H1 (cell line): ENCODE data around the gene TDRD9. TPM values are rescaled to one million over a fixed set of nuclear protein-coding genes. Genes with fewer than 3 reads are reported as not detected.

Experiments
- CTCF ChIA-PET: fragments of 300-600 bp; sonication (Branson Sonifier 250); formaldehyde crosslinking; loops from one replicate; lab custom pipeline; 2021; ENCODE audit not compliant: partially characterized antibody; lab: Charles Lee
- POLR2A ChIA-PET: fragments of 300-600 bp; sonication (Branson Sonifier 250); formaldehyde crosslinking; loops from one replicate; lab custom pipeline; 2021; ENCODE audit warnings: inconsistent platforms; ENCODE audit not compliant: partially characterized antibody; lab: Charles Lee
- DNase-seq, 2 experiments: peaks; one replicate each; pipeline versions ENCODE4 v3.0.0 to v3.0.0-alpha.2; 2010 to 2022; ENCODE audit warnings: low spot score in 2 of 2, low read depth in 1 of 2, mixed read lengths in 1 of 2
- FAIRE-seq: peaks from 2 replicates; lab custom pipeline; 2011; peaks lifted over from hg19 to GRCh38; lab: Jason Lieb, UNC
- H2AFZ ChIP-seq: 2 replicates; pipeline ENCODE4 v1.8.1; 2012; ENCODE audit warnings: low read length, inconsistent platforms
- H2AK5ac ChIP-seq: 2 replicates; pipeline ENCODE4 v1.6.1; 2013; ENCODE audit warnings: low read depth, low read length
- H2BK120ac ChIP-seq: replicated peaks from 2 replicates; pipeline ENCODE3; 2013; ENCODE audit warnings: low read depth, low read length, inconsistent platforms
- H2BK12ac ChIP-seq: 2 replicates; pipeline ENCODE4 v1.6.1; 2013; ENCODE audit warnings: low read depth, low read length
- H2BK15ac ChIP-seq: 2 replicates; pipeline ENCODE4 v1.6.1; 2013; ENCODE audit warnings: low read length
- H2BK20ac ChIP-seq: 2 replicates; pipeline ENCODE4 v1.6.1; 2013; ENCODE audit warnings: low read length
- H2BK5ac ChIP-seq: 2 replicates; pipeline ENCODE4 v1.6.1; 2013; ENCODE audit warnings: low read depth, low read length
- H3K14ac ChIP-seq: 2 replicates; pipeline ENCODE4 v1.6.1; 2013; ENCODE audit warnings: inconsistent platforms; ENCODE audit not compliant: insufficient read length
- H3K18ac ChIP-seq: 2 replicates; pipeline ENCODE4 v1.6.1; 2013; ENCODE audit warnings: low read length; ENCODE audit errors: extremely low read depth
- H3K23ac ChIP-seq: 2 replicates; pipeline ENCODE4 v1.6.1; 2013; ENCODE audit warnings: inconsistent platforms; ENCODE audit not compliant: insufficient read length
- H3K23me2 ChIP-seq: 2 replicates; pipeline ENCODE4 v1.6.1; 2013; ENCODE audit warnings: low read depth, low read length
- H3K27ac ChIP-seq: 2 replicates; pipeline ENCODE4 v1.6.1; 2011; ENCODE audit warnings: low read depth, low read length, inconsistent platforms
- H3K27me3 ChIP-seq, 4 experiments: replicated peaks in 1 of 4; 1 replicate in 1 of 4; 2 replicates in 3 of 4; pipeline versions ENCODE4 v1.6.1 to v1.8.1; 2011 to 2013; ENCODE audit warnings: low read length in 3 of 4, mild to moderate bottlenecking in 3 of 4, inconsistent platforms in 2 of 4, mixed read lengths in 2 of 4, moderate library complexity in 1 of 4; ENCODE audit not compliant: control insufficient read depth in 3 of 4, insufficient read depth in 3 of 4; ENCODE audit errors: extremely low read depth in 1 of 4
- H3K36me3 ChIP-seq, 4 experiments: 2 replicates each; pipeline versions ENCODE4 v1.6.1 to v1.8.1; 2011 to 2013; ENCODE audit warnings: mild to moderate bottlenecking in 4 of 4, low read length in 3 of 4, moderate library complexity in 2 of 4, control low read depth in 1 of 4, inconsistent platforms in 1 of 4; ENCODE audit not compliant: insufficient read depth in 4 of 4, control insufficient read depth in 2 of 4
- H3K4ac ChIP-seq: replicated peaks from 2 replicates; pipeline ENCODE3; 2013; ENCODE audit warnings: low read length, low read depth, mixed read lengths, inconsistent platforms; ENCODE audit not compliant: insufficient read length
- H3K4me1 ChIP-seq, 4 experiments: replicated peaks in 1 of 4; 1 replicate in 1 of 4; 2 replicates in 3 of 4; pipeline versions ENCODE4 v1.6.1 to v1.8.1; 2011 to 2013; ENCODE audit warnings: low read length in 3 of 4, inconsistent platforms in 2 of 4, mixed read lengths in 1 of 4; ENCODE audit not compliant: insufficient read depth in 4 of 4, control insufficient read depth in 3 of 4
- H3K4me2 ChIP-seq, 2 experiments: 2 replicates each; pipeline versions ENCODE4 v1.6.1 to v1.8.1; 2011 to 2013; ENCODE audit warnings: low read depth in 2 of 2, low read length in 2 of 2, control low read depth in 1 of 2, inconsistent platforms in 1 of 2, mild to moderate bottlenecking in 1 of 2; ENCODE audit not compliant: insufficient read depth in 1 of 2
- H3K4me3 ChIP-seq, 4 experiments: fragments of 200-600, 300-600 bp in 1 of 4; sonication (generic), shearing (Covaris generic), sonication (Bioruptor Twin) in 1 of 4; 2 replicates each; pipeline versions ENCODE4 v1.5.1 to v1.8.1; 2011 to 2016; ENCODE audit warnings: low read length in 4 of 4, low read depth in 3 of 4, control low read depth in 2 of 4, inconsistent platforms in 2 of 4, mild to moderate bottlenecking in 2 of 4, mixed read lengths in 1 of 4, moderate library complexity in 1 of 4; ENCODE audit not compliant: insufficient read depth in 2 of 4; ENCODE audit errors: extremely low read depth in 1 of 4
- H3K56ac ChIP-seq: replicated peaks from 2 replicates; pipeline ENCODE3; 2013; ENCODE audit warnings: low read depth, mild to moderate bottlenecking, mixed read lengths, low read length, inconsistent platforms; ENCODE audit not compliant: insufficient read length
- H3K79me1 ChIP-seq: 2 replicates; pipeline ENCODE4 v1.6.1; 2013; ENCODE audit warnings: low read depth, low read length, control low read depth
- H3K79me2 ChIP-seq, 2 experiments: 2 replicates each; pipeline versions ENCODE4 v1.6.1 to v1.8.1; 2012 to 2013; ENCODE audit warnings: low read length in 2 of 2, mild to moderate bottlenecking in 2 of 2, inconsistent platforms in 1 of 2; ENCODE audit not compliant: insufficient read depth in 2 of 2, control insufficient read depth in 1 of 2
- H3K9ac ChIP-seq, 4 experiments: replicated peaks in 1 of 4; 1 replicate in 1 of 4; 2 replicates in 3 of 4; pipeline versions ENCODE4 v1.6.1 to v1.8.1; 2011 to 2013; ENCODE audit warnings: low read depth in 3 of 4, low read length in 3 of 4, control low read depth in 2 of 4, mild to moderate bottlenecking in 2 of 4, moderate library complexity in 2 of 4, inconsistent platforms in 1 of 4; ENCODE audit errors: extremely low read depth in 1 of 4
- H3K9me3 ChIP-seq, 2 experiments: 2 replicates each; pipeline versions ENCODE4 v1.6.1 to v1.8.1; 2012 to 2013; ENCODE audit warnings: mild to moderate bottlenecking in 2 of 2, moderate library complexity in 2 of 2, control low read depth in 1 of 2, inconsistent platforms in 1 of 2, low read depth in 1 of 2, low read length in 1 of 2, mixed read lengths in 1 of 2; ENCODE audit not compliant: insufficient read depth in 2 of 2
- H4K20me1 ChIP-seq, 2 experiments: replicated peaks in 1 of 2; 2 replicates each; pipeline versions ENCODE3 to v1.8.1; 2011 to 2013; ENCODE audit warnings: inconsistent platforms in 2 of 2, low read length in 2 of 2, mild to moderate bottlenecking in 1 of 2; ENCODE audit not compliant: insufficient read depth in 2 of 2, control insufficient read depth in 1 of 2
- H4K5ac ChIP-seq: 2 replicates; pipeline ENCODE4 v1.6.1; 2013; ENCODE audit warnings: low read length, low read depth, mixed read lengths, inconsistent platforms; ENCODE audit not compliant: insufficient read length
- H4K8ac ChIP-seq: 2 replicates; pipeline ENCODE4 v1.8.0; 2013; ENCODE audit warnings: mild to moderate bottlenecking, moderate library complexity, low read length, inconsistent platforms; ENCODE audit not compliant: insufficient read depth; ENCODE audit errors: extremely low read depth
- H4K91ac ChIP-seq: replicated peaks from 2 replicates; pipeline ENCODE3; 2013; ENCODE audit warnings: low read length, mixed read lengths, inconsistent platforms; ENCODE audit not compliant: insufficient read length
- POU5F1 ChIP-seq: IDR thresholded peaks from 2 replicates; pipeline ENCODE4 v1.6.1; 2011; ENCODE audit warnings: low read depth, mild to moderate bottlenecking, low read length, moderate library complexity
- SAP30 ChIP-seq: fragments of 300-600 bp; sonication (generic); IDR thresholded peaks from 2 replicates; pipeline ENCODE4 v1.7.1; 2012; ENCODE audit warnings: low read length, moderate library complexity, mild to moderate bottlenecking, inconsistent platforms; ENCODE audit not compliant: insufficient read depth, insufficient replicate concordance
- SP4 ChIP-seq: IDR thresholded peaks from 2 replicates; pipeline ENCODE4 v1.6.1; 2012; ENCODE audit warnings: low read length, inconsistent platforms
- SUZ12 ChIP-seq: fragments of 200-600 bp; sonication (generic); IDR thresholded peaks from 2 replicates; pipeline ENCODE4 v1.6.1; 2012; ENCODE audit warnings: mild to moderate bottlenecking, inconsistent platforms, low read length, moderate library complexity, mixed read lengths
- TAF7 ChIP-seq: optimal IDR thresholded peaks from 2 replicates; pipeline ENCODE3; 2011; ENCODE audit warnings: low read depth, mild to moderate bottlenecking, inconsistent platforms, low read length, moderate library complexity, borderline replicate concordance
- WGBS, 2 experiments: shearing (Covaris generic) in 1 of 2; methylation state at CpG; one replicate each; pipeline versions ENCODE4 v1.1.6 to v1.1.7; 2013 to 2015; ENCODE audit warnings: low lambda C conversion rate in 2 of 2, mixed read lengths in 2 of 2, inconsistent platforms in 1 of 2, low coverage in 1 of 2, missing lambda C conversion rate in 1 of 2; ENCODE audit not compliant: insufficient replicate concordance in 2 of 2, insufficient coverage in 1 of 2, insufficient read length in 1 of 2; ENCODE audit errors: extremely low coverage in 1 of 2, missing lambda C conversion rate in 1 of 2; 5-methylcytosine and 5-hydroxymethylcytosine counted together
- polyA plus RNA-seq, 7 experiments: library from polyadenylated mRNA; depleted of rRNA in 3 of 7; stranded (reverse) in 5 of 7; unstranded in 2 of 7; fragments of >200 nt in 5 of 7; fragments of 200-250 nt in 2 of 7; gene quantifications; 1 replicate in 5 of 7; 2 replicates in 1 of 7; 4 replicates in 1 of 7; pipeline versions ENCODE4 v1.2.1 to v1.2.3, GENCODE V29; 2011 to 2013; ENCODE audit warnings: missing spikeins in 2 of 7, mixed read lengths in 2 of 7
- total RNA-seq: library from RNA; stranded (reverse); fragmentation: NEBNext Ultra II Directional; extraction: Animal tissue kit (Norgen Biotek cat#: 25700); gene quantifications from 2 replicates; pipeline ENCODE4 v1.2.1, GENCODE V29; 2021

TDRD9 gene
- total and polyA plus RNA-seq, 2 of the 8 experiments (the other 6 are each of a cell fraction or from before 2014, with no cell fraction given): not detected

GRCh38 chr14:103943673-103944072 lies 15.4 kb downstream of the TDRD9 start:
- H3K9me3 ChIP-seq: peaks cover 2 to 3% of the 10 kb centered on the region in 2 experiments; a peak in 2 of 4 replicates
- no peak overlapping the region for H3K4me2 ChIP-seq
- no peak overlapping the region for H3K4me3 ChIP-seq
- WGBS, 2 experiments: 78% methylated on average over 5 of the region's 5 CpGs; no CpG with 5 or more reads in 1 of the 2 experiments
- H4K5ac ChIP-seq: no peak overlapping the region
- H2BK20ac ChIP-seq: no peak overlapping the region
- H3K79me2 ChIP-seq: no peaks in the 10 kb centered on the region
- H3K36me3 ChIP-seq: no peaks in the 10 kb centered on the region
- no peak overlapping the region for H3K23ac ChIP-seq
- H3K18ac ChIP-seq: no peak overlapping the region
- POLR2A ChIA-PET: no interaction called here
- no peaks in the 10 kb centered on the region for H3K4me1 ChIP-seq
- CTCF ChIA-PET: interaction anchor here (0.9 kb wide), 1 partner anchor 135 kb away, joined by 3 read pairs; no protein-coding TSS in a partner anchor
- no peak overlapping the region for H2AFZ ChIP-seq
- FAIRE-seq (no peak), DNase-seq (no peak)
- no peak overlapping the region for H3K14ac ChIP-seq
- H3K9ac ChIP-seq: no peak overlapping the region
- H3K27me3 ChIP-seq: 0 out of 7 replicates have a peak, but pooled peaks cover 0 to 1% (median 0%) of the 10 kb centered on the region in 4 experiments
- H2BK15ac ChIP-seq: no peak overlapping the region
- no peak overlapping the region for H3K56ac ChIP-seq
- TF ChIP-seq SP4: no peak
- TF ChIP-seq TAF7: no peak
- TF ChIP-seq SAP30: no peak
- no peak for TF ChIP-seq POU5F1
- TF ChIP-seq SUZ12: no peak
- no peak overlapping the region for H4K91ac ChIP-seq
- no peaks in the 10 kb centered on the region for H3K79me1 ChIP-seq
- no peaks in the 10 kb centered on the region for H4K20me1 ChIP-seq
- H2BK5ac ChIP-seq: no peak overlapping the region
- no peak overlapping the region for H2AK5ac ChIP-seq
- H2BK12ac ChIP-seq: no peak overlapping the region
- H3K4ac ChIP-seq: no peak overlapping the region
- H2BK120ac ChIP-seq: no peak overlapping the region
- H3K27ac ChIP-seq: no peak overlapping the region
- H4K8ac ChIP-seq: no peak overlapping the region
- no peaks in the 10 kb centered on the region for H3K23me2 ChIP-seq
